Cerebellar nuclear complex (tissue), 1 donor: ENCODE measurements around the gene CAMK2D.
A peak's percentile ranks its signal among the peaks of the same experiment; 100 is the strongest.

Source experiments
- DNase-seq, 2 experiments: peaks; one replicate each; lab custom pipeline; 2025; lab: John Stamatoyannopoulos, UW

The CAMK2D gene

DNA sequence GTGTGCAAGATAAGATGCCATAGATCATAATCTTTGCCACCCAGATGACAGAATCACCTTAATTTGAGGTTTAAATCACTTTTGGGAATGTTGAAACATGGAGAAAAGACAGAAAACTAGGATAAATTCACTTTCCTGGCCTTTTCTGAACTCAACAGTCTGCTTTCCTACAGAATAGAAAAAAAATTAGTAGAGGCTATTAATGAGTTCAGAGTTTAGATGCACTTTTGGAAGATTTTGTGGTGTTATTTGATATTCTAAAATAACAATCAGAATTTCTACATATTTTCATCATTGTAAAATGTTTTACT, 195.9 kb downstream of the CAMK2D start:
- DNase-seq, result no peak

DNA sequence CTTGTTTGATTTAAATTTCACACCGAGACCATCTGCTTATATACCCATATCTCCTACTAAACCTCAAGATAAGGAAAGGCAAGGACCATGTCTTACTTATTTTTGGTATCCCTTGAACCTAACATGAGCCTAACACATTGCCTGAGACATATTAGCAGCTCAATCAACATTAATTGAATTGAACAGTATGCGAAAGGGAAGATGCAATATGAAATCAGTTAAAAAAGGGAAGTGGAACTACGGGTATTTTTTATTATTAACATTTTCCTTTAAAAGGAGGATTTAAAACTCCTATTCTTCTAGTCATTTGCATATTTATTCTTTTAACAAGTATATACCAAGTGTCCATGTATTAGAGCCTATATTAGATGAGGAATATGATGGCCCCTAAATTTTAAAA, 197.0 kb downstream of the CAMK2D start:
- no peak for DNase-seq

DNA sequence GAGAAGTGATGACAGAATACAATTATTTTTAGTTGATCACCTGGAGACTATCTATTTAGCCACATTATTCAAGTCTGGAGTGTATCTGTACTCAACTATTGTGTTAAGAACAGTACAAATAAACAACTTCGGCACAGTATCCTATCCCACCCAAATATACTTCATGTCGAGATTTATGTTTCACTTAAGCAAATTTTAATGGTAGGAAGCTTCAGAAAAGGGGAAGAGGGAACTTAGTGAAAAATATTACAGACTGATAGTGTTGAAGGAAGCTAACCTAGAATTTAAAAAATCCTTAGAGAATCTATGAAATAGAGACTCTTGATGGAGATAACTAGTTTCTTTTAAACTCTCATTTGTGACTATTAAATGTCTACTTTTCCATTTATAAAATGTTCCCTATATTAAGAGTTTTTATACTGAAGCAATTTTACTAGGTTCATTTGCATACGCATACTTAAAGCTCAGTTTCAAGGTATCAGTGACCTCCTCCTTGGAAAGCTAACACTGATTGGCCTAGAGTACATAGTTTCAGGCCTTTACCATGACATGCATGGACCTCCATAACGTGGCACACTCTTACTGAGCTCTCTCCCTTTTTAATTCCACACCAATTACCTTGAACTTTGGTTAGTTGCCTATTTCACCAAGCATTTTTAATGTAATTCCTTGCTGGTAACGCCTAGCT, 197.7 kb downstream of the CAMK2D start:
- DNase-seq, result no peak

GRCh38 chr4:113561758-113562157, 199.8 kb downstream of the CAMK2D start:
- DNase-seq, result no peak

DNA sequence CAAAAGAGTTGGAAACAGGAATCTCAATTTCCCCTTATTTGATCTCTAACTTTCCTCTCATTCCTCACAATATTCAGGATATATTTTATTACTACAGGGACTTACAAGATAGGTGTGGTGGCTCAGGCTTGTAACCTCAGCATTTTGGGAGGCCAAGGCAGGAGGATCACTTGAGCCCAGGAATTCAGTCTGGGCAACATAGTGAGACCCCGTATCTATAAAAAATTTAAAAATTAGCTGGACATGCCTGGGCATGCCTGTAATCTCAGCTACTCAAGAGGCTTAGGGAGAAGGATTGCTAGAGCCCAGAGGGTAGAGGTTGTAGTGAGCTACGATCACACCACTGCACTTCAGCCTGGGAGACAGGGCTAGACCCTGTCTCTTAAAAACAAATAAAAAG, 200.4 kb downstream of the CAMK2D start:
- no peak for DNase-seq

- no peak for DNase-seq
These were observed 201.0 kb downstream of the CAMK2D start for GRCh38 chr4:113560579-113560978.

GRCh38 chr4:113559947-113560346, 201.6 kb downstream of the CAMK2D start:
- no peak for DNase-seq

DNA sequence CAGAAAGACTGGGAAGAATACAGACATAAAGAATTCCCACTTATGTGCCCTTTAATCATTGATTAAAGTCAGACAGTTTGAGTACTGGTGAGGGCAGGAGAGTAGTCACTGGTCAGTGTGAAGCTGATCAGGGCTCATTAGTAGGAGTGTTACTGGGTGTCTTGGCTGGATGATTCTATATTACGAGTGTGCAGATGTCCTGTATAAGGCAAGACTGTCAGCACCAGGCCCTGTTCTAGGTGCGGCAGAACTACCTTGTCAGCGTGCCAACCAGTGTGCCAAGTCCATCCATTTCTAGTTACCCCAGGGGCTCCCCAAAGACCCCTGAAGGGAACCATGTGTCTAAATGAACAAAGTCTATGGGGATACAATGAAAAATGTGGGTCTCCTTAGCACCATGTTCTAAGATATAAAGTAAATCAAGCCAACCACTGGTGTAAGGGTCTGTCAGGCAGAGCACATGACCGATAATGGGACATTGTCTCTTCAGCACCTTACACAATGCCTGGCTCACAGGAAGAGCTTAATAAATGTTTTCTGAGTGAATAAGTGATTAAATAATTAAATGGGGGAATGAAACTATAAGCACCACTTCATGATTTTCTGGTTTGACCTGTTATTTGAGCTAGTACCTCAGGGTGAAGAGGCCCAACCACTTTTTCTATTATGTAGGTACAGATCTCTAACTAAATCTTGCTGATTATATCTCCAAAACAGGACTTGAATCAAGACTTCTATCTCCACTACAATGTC, 205.0 kb downstream of the CAMK2D start:
- DNase-seq, result no peak

- no peak for DNase-seq
These were observed 205.7 kb downstream of the CAMK2D start for GRCh38 chr4:113555868-113556267.

DNA sequence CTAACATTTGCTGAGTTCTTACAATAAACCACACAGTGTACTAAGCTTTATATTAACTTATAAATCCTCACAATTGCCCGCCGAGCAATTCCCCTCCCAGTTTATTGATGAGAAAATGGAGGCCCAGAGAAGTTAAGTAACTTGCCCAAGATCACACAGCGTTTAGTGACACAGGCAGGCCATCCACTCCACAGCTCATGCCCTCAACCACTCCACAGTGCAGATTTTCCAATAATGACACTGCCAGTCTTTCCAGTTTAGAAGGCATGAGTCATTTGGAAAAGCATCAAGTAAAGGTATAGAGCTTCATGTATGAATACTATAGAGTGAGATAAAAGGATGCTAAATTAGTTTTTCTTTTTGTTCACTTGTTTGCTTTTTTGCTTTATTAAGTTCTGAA, 208.5 kb downstream of the CAMK2D start:
- DNase-seq, result no peak

- no peak for DNase-seq
These were observed 211.0 kb downstream of the CAMK2D start for GRCh38 chr4:113550510-113550909.

DNA sequence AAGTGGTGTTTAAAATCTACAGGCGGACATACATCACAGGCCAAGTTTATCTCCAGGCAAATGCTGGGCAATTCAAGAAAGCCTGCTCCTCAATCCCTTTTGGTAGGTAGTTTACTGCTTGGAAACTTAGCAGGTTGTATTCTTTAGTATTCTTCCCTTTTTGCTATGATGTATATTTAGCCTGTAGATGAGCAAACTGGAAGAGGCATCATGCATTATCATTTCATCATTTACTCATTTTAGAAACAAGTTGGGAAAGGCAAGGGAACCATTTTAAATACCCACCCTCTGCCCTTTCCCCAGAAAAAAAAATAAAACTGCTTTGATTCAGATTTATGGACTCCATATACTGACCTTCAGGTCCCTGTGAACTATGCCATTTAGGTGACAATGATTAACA, 213.2 kb downstream of the CAMK2D start:
- DNase-seq, result no peak

DNA sequence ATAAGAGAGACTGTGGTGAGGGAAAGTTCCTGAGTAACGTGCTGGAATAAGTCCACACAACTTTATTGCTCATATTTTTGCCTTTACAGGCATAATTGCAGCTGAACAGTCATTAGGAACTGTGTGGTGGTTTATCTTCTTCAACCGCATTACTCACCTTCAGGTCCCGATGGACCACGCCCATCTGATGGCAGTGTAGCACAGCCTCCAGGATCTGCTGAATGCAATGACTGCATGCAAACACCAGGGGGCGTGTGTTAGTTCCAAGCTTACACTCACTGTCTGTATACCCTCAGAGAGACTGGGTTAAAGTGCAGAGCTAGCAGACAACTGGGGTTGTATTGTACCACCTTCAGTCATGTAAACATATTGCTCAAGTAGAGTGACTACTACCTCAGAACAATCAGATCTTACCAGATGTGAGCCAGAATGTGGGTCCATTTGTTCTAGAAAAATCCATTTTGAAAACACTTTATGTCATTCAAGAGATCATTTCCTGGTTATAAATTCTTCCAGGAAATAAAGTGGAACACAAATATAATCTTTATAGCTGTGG, 214.0 kb downstream of the CAMK2D start:
- DNase-seq, result peak in 1 of 2 experiments; percentile 15

GRCh38 chr4:113541933-113542332, 219.6 kb downstream of the CAMK2D start:
- no peak for DNase-seq

- DNase-seq, result no peak
These were observed 220.7 kb downstream of the CAMK2D start for GRCh38 chr4:113540859-113541258.

GRCh38 chr4:113539408-113539807, 222.1 kb downstream of the CAMK2D start:
- DNase-seq, result no peak

GRCh38 chr4:113537628-113538027, 223.9 kb downstream of the CAMK2D start:
- DNase-seq, result no peak

DNA sequence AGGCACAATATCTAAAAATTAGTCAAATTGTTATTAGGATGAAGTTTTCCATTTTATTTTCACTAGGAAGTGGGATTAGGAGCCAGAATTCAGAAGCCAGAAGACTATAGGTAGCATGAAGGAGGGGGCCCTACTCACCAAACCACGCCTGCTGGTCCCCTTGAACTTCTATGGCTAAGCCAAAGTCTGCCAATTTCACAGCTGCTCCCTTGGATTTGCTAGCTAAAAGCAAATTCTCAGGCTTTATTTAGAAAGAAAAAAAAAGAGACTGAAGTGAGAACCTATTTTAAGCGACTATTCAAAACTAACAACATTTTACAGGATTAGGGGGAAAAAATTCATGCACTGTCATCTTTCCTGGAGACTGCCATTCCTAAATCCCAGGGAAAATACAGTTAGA, 224.3 kb downstream of the CAMK2D start:
- no peak for DNase-seq

DNA sequence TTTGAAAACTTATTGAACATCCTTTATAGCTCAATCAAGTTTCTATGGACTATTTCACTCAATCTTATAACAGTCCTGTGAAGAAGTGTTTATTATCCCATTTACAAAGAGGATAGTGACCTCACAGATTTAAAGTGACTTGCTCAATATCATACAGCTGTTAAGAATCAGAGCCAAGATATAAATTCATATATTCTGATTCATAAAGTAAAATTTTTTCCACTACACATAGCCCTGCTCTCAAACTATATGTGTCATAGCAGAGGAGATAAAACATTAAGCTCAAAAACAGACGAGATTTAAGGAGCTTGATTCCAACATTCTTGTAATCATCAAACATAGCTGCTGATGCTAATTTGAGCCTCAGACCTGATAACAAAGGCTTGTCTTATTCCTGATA, 226.8 kb downstream of the CAMK2D start:
- DNase-seq, result no peak

- no peak for DNase-seq
These were observed 230.0 kb downstream of the CAMK2D start for GRCh38 chr4:113531572-113531971.

DNA sequence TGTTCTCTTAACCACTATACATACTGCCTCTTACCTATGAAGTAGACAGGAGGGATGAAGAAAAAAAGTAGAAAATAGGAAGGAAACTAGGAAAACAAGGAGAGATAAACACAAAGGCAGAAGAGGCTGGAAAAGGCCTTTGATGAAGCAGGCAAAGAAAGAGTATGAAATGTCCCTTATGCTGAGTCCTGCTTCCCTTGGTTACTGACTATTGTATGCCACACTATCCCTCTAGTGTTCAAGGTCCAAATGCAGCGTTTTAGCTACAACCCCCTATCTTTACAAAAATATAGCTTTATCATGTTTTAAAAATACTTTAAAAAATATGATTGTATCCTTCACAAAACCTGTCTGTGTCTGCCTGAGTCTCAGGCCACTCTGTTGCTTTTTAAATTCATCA, 233.1 kb downstream of the CAMK2D start:
- no peak for DNase-seq

- DNase-seq, result no peak
These were observed 236.0 kb downstream of the CAMK2D start for GRCh38 chr4:113525521-113525920.

DNA sequence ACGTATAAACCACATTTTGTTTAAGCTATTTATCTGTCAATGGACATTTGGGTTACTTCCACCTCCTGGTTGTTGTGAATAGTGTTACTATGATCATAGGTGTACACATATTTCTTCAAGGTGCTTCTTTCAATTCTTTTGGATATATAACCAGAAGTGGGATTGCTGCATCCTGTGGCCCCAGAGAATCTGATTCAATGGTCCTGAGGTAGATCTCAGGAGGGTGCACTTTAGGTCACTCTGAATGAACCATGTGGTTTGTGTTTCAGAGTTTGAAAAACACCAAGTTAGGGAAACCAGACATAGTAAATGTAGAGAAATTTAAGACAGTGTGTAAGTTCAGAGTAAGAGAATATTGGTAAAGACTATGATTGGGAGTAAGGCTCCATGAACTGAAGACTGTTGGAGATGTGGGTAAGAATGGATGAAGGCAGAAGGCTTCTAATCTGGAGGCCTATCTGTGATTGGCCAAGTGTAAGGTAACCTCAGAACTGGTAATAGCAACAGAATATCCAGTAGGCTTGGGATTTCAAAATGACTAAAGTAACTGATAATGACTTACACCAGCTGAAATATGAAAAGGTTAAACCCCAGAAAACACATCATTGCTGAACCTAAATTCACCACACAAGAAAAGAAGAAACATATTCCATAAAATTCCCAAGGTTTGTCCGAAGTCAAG, 236.9 kb downstream of the CAMK2D start:
- no peak for DNase-seq
